Testis (tissue), 2 donors: ENCODE results near the gene CDC42BPB.

Experiments
- CTCF ChIP-seq, 3 experiments: fragments of 450-650 bp in 2 of 3; fragments of 200-600 bp in 1 of 3; sonication (generic) in 1 of 3; IDR thresholded peaks; one replicate each; pipeline ENCODE4 v1.5.1; 2016 to 2019; ENCODE audit warnings: antibody characterized with exemption in 3 of 3, mild to moderate bottlenecking in 2 of 3, moderate library complexity in 1 of 3
- POLR2A ChIP-seq: fragments of 450-650 bp; IDR thresholded peaks from one replicate; pipeline ENCODE4 v1.6.1; 2017; ENCODE audit warnings: antibody characterized with exemption, mild to moderate bottlenecking, moderate library complexity

DNA sequence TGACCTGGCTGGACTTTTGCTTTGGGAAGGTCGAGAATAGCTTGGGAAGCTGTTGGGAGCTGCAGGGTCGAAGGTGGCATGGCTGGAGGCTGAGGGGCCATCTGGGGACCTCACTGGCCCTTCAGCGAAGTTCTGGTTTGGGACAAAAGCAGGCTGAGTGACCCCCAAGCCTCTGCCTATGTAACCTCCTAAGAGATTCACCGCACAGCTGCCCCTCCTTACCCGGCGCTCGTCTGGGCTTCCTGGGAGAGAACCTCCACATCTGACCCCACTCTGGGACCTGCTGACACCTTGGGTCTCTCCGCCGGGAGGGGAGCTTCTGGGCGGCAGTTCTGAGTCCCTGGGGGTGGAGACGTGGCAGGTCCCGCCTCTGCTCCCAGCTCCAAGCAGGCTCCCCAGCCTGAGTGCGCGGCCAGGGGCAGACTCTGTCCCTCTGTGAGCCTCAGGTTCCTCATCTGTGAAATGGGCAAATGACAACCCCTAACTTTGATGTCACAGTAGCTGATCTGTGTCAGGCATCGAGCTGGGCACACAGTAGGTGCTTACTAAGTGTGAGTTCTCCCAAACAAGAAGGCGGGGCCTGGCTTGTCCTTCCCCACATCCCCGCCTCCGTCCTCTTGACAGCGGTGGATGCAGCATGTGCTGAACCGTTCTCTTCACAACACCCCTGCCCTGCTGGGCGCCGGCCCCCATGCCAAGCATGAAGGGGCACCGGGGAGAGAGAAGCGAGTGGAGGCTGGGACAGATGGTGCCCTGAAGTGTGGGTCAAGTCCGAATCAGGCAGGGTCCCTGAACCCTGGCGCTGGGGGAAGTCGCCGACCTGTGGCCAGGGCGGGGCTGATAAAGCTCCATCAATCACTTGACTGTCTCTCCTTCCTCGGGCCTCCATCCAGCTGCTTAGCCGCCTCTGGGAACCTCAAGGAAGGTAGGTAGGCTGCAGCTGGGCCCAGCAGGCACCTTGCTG, 40.9 kb upstream of the CDC42BPB start:
- TF ChIP-seq POLR2A (no peak), CTCF (IDR thresholded peaks at IDR 0.05) (no peak)
